ENCODE results near the gene TULP3. TPM values are rescaled to one million over a fixed set of nuclear protein-coding genes. Genes with fewer than 3 reads are reported as not detected.

Gene TULP3
- total RNA-seq, 1 donor from 2014 or later, result 7.0 TPM

- peaks cover 26% of the 10 kb centered on the region for H3K36me3 Mint-ChIP-seq (ENCODE audit: low read depth)
- POLR2A ChIA-PET, result no interaction called here
- H3K27me3 Mint-ChIP-seq, result no peaks in the 10 kb centered on the region
- H3K4me3 Mint-ChIP-seq, result no peak overlapping the region
- CTCF ChIA-PET, result interaction anchor here (1.9 kb wide), 1 partner anchor 89 kb away, joined by 6 read pairs; no protein-coding TSS in a partner anchor
- ATAC-seq (ENCODE audit: low read depth) (no peak), DNase-seq (no peak)
- no peak overlapping the region for H3K27ac Mint-ChIP-seq
- peaks cover 2% of the 10 kb centered on the region for H3K4me1 Mint-ChIP-seq
- no peak for TF ChIP-seq CTCF (IDR thresholded peaks at IDR 0.05)
- intact Hi-C loops (cut with micrococcal nuclease), result no loop called here
- H3K9me3 Mint-ChIP-seq, result no peaks in the 10 kb centered on the region
These were observed 35.1 kb upstream of the TULP3 start for GRCh38 chr12:2855546-2855945.

GRCh38 chr12:2856051-2856450, 34.6 kb upstream of the TULP3 start:
- DNase-seq (no peak), ATAC-seq (ENCODE audit: low read depth) (no peak)
- intact Hi-C loops (cut with micrococcal nuclease), result no loop called here
- ChIA-PET CTCF (interaction anchor here (1.9 kb wide), 1 partner anchor 88 kb away, joined by 6 read pairs; no protein-coding TSS in a partner anchor), POLR2A (no interaction called here)
- Mint-ChIP-seq H3K27me3 (no peaks in the 10 kb centered on the region), H3K36me3 (ENCODE audit: low read depth) (peaks cover 25% of the 10 kb centered on the region), H3K27ac (no peak overlapping the region), H3K4me3 (no peak overlapping the region), H3K4me1 (peaks cover 2% of the 10 kb centered on the region), H3K9me3 (no peaks in the 10 kb centered on the region)
- TF ChIP-seq CTCF (IDR thresholded peaks at IDR 0.05), result no peak

- Mint-ChIP-seq H3K4me1 (peaks cover 2% of the 10 kb centered on the region), H3K36me3 (ENCODE audit: low read depth) (peaks cover 24% of the 10 kb centered on the region), H3K27me3 (no peaks in the 10 kb centered on the region), H3K27ac (no peak within 1 kb of the TSS), H3K9me3 (no peaks in the 10 kb centered on the region), H3K4me3 (no peak within 1 kb of the TSS)
- ChIA-PET POLR2A (no interaction called here), CTCF (no interaction called here)
- ATAC-seq (ENCODE audit: low read depth) (no peak), DNase-seq (no peak)
- TF ChIP-seq CTCF (IDR thresholded peaks at IDR 0.05), result no peak
- intact Hi-C loops (cut with micrococcal nuclease), result no loop called here
These were observed 33.7 kb upstream of the TULP3 start, which contains the start of gene TEX52 for GRCh38 chr12:2857021-2857431. Gene TEX52 (minus strand): TSS chr12:2857039. CDS start chr12:2857026, 13 bp downstream.

GRCh38 chr12:2857576-2857975, 33.1 kb upstream of the TULP3 start:
- intact Hi-C loops (cut with micrococcal nuclease), result no loop called here
- Mint-ChIP-seq H3K9me3 (no peaks in the 10 kb centered on the region), H3K27ac (no peak overlapping the region), H3K4me1 (peaks cover 2% of the 10 kb centered on the region), H3K27me3 (no peaks in the 10 kb centered on the region), H3K36me3 (ENCODE audit: low read depth) (peaks cover 24% of the 10 kb centered on the region), H3K4me3 (no peak overlapping the region)
- ChIA-PET CTCF (no interaction called here), POLR2A (no interaction called here)
- TF ChIP-seq CTCF (IDR thresholded peaks at IDR 0.05), result no peak
- no peak for DNase-seq
- ATAC-seq (ENCODE audit: low read depth), result no peak

GRCh38 chr12:2858334-2858733, 32.4 kb upstream of the TULP3 start:
- no peak overlapping the region for H3K27ac Mint-ChIP-seq
- ATAC-seq (ENCODE audit: low read depth) (no peak), DNase-seq (no peak)
- H3K27me3 Mint-ChIP-seq, result no peaks in the 10 kb centered on the region
- TF ChIP-seq CTCF (IDR thresholded peaks at IDR 0.05), result no peak
- no peaks in the 10 kb centered on the region for H3K9me3 Mint-ChIP-seq
- CTCF ChIA-PET, result no interaction called here
- intact Hi-C loops (cut with micrococcal nuclease), result no loop called here
- no peak overlapping the region for H3K4me3 Mint-ChIP-seq
- peaks cover 2% of the 10 kb centered on the region for H3K4me1 Mint-ChIP-seq
- POLR2A ChIA-PET, result no interaction called here
- H3K36me3 Mint-ChIP-seq (ENCODE audit: low read depth), result peaks cover 24% of the 10 kb centered on the region

Measured in activated B cell treated with CpG ODN at 0.5 μM for 24 hours (primary cell).